ENCODE data around the gene SLC1A2. TPM values are rescaled to one million over a fixed set of nuclear protein-coding genes. Genes with fewer than 3 reads are reported as not detected.

Gene SLC1A2
- total RNA-seq, 1 experiment from 2014 or later, result 0.71 TPM

DNA sequence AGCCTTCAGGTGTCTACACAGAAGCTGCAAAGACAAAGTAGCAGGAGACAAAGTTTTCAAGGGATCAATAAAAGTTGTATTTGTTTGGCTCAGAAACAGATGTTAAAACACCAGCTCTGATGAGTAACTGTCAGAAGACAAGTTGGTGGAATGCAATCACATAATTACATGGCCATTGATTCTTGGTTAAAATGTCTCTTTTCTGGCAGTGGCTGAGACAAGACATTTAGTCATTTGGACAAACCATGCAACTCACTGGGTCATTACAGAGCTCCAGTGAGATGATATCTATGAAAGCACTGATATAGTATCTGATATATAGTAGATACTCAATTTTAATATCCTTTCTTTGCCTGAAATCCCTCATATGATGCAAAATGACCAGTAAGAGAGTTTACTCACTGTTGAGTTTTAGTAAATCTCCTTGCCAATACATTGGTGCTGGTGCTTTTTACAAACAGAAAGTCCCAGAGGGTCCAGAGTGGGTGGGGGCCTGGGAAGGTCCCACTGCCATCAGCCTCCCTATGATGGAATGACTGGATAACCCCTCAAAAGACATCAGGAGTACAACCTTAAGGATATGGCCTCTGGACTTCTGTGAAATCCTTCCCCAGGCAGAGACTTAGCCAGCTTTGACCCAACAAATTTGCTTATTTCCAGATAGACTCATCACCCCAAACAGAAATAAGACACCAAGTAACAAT is 95.0 kb downstream of the SLC1A2 start:
- no peak for DNase-seq (ENCODE audit: low read depth, low spot score)
- in situ Hi-C loops (cut with HindIII; ENCODE audit: low pct_unique_long_range_greater_than_20kb, low sequenced_read_pairs), result no loop called here

GRCh38 chr11:35323076-35323868 is 96.1 kb downstream of the SLC1A2 start:
- no peak for DNase-seq (ENCODE audit: low read depth, low spot score)
- in situ Hi-C loops (cut with HindIII; ENCODE audit: low pct_unique_long_range_greater_than_20kb, low sequenced_read_pairs), result no loop called here

DNA sequence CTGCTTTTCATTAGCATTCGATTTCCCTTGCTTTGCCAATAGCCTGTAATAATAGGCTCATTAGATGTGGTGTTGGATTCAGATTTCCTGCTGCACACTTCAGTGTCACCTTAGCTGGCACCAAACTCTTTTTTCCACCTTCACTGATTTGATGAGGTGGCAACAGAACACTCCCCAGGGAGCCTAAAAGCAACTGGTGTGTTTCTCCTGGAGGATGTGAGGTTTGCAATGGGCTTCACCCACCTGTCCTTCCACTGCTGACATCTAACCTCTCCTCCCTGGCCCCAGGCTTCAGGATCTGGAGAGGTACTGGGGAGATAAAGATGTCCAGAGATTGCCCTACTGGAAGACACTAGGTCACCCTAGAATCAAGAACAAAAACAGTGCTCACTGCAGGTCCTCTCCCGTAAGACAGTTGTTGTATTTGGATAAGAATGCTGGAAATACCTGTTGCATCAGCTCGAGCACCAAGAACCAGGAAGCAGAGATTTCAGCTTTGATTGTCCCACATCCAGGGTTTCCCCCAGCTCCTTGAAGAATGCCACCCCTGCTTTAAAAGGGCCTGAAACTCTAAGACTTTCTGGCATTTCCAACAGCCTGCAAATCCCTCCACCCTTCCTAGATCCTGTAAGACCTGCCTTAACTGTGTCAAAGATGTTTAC is 96.9 kb downstream of the SLC1A2 start:
- in situ Hi-C loops (cut with HindIII; ENCODE audit: low pct_unique_long_range_greater_than_20kb, low sequenced_read_pairs), result no loop called here
- DNase-seq (ENCODE audit: low read depth, low spot score), result no peak

- in situ Hi-C loops (cut with HindIII; ENCODE audit: low pct_unique_long_range_greater_than_20kb, low sequenced_read_pairs), result no loop called here
- DNase-seq (ENCODE audit: low read depth, low spot score), result no peak
Measured at GRCh38 chr11:35321532-35322317, 97.6 kb downstream of the SLC1A2 start.

DNA sequence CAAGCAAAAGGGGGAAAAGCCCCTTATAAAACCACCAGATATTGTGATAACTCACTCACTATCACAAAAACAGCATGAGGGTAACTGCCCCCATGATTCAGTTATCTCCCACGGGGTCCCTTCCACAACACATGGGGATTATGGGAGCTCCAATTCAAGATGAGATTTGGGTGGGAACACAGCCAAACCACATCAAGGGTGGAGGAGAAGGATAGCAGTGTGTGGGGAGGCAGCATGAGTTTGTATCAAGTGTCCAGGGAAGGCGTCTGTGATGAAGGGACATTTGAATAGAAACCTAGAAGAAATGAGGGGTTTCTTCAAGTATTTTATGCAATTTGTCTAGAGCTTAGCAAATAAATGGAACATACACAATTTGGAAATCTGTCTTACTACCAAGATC is 98.2 kb downstream of the SLC1A2 start:
- no peak for DNase-seq (ENCODE audit: low read depth, low spot score)
- in situ Hi-C loops (cut with HindIII; ENCODE audit: low pct_unique_long_range_greater_than_20kb, low sequenced_read_pairs), result no loop called here

DNA sequence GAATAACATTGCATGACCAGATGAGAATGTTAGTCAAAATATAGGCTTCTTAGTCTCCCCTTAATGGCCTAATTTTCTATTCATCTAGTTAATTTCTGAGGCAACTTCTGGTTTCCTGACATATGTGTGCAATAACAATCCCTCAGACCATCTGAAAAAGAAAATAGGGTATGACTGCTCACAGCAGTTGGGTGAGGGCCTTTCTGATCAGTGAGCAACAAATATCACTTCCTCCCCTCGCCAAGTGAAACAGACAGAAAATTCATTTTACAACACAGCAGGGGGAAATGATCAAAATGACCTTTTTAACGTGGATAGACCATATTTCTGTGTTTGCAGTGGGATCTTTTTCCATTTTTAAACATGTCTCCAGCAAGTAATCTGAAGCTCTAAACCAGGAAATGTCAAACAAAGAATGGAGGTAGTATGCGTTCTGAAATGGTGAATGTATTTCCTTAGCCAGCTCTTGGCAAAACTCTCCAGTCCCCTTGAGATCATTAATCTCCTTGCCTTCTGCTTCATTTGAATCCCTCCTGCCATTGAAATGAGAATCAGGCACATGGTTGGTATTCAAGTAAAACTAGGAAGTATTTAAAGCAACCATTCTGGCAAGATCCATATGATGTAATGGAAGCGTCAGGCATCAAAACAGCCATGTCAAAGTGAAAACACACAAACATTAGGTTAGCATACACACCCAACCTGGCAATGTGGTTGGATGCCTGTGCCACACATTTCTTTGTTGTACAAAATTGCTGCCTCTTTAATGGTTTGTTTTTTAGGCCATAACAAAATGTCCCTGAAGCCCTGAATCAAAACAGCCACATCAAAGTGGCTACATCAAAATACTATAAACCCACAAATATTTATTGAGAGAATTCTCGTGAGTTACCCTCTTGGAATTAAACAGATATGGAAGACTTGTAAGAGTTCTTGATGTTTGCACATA is 100.1 kb downstream of the SLC1A2 start:
- no peak for DNase-seq (ENCODE audit: low read depth, low spot score)

GRCh38 chr11:35318309-35318708 is 101.0 kb downstream of the SLC1A2 start:
- in situ Hi-C loops (cut with HindIII; ENCODE audit: low pct_unique_long_range_greater_than_20kb, low sequenced_read_pairs), result no loop called here
- no peak for DNase-seq (ENCODE audit: low read depth, low spot score)

More for the DNA sequence above, 100.1 kb downstream of the SLC1A2 start:
- in situ Hi-C loops (cut with HindIII; ENCODE audit: low pct_unique_long_range_greater_than_20kb, low sequenced_read_pairs), result no loop called here

DNA sequence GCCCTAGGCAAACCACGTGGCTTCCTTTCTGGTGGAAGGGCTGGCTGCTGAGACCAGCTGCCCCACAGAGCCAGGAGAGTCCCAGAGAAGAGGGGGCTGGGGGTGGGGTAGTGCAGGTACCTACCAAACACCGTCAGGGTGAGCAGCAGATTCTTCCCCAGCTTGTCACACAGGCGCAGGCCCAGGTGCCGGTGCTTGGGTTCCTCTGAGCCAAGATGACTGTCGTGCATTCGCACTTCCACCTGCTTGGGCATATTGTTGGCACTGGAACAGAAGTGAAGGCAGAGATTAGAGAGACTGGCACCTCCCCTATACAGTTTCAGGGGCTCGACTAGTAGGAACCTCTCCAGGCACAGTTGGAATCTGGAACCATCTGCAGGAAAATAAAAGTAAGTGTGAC is 102.1 kb downstream of the SLC1A2 start:
- no peak for DNase-seq (ENCODE audit: low read depth, low spot score)
- in situ Hi-C loops (cut with HindIII; ENCODE audit: low pct_unique_long_range_greater_than_20kb, low sequenced_read_pairs), result no loop called here

- in situ Hi-C loops (cut with HindIII; ENCODE audit: low pct_unique_long_range_greater_than_20kb, low sequenced_read_pairs), result no loop called here
- no peak for DNase-seq (ENCODE audit: low read depth, low spot score)
Measured at GRCh38 chr11:35316161-35316560, 103.2 kb downstream of the SLC1A2 start.

DNA sequence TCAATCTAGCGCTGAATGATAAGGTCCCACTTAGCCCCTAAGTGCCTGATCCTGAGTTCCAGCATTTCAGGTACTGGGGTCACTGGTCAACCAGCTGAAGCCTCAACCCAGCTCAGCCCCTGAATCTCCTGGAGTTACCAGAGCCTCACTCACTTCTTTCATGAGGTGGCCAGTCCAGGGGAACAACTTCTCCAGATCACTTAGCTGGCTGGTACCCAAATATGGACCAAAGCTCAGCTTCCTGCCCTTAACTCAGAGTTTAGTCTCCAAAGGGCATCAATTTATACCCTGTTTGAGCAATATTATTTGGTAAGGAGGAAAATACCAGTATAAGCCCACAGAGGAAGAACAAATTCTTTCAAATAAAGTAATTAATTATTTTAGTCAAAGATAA is 105.6 kb downstream of the SLC1A2 start:
- no peak for DNase-seq (ENCODE audit: low read depth, low spot score)
- in situ Hi-C loops (cut with HindIII; ENCODE audit: low pct_unique_long_range_greater_than_20kb, low sequenced_read_pairs), result no loop called here

- in situ Hi-C loops (cut with HindIII; ENCODE audit: low pct_unique_long_range_greater_than_20kb, low sequenced_read_pairs), result no loop called here
- DNase-seq (ENCODE audit: low read depth, low spot score), result no peak
Measured at GRCh38 chr11:35313066-35313759, 106.1 kb downstream of the SLC1A2 start.

DNA sequence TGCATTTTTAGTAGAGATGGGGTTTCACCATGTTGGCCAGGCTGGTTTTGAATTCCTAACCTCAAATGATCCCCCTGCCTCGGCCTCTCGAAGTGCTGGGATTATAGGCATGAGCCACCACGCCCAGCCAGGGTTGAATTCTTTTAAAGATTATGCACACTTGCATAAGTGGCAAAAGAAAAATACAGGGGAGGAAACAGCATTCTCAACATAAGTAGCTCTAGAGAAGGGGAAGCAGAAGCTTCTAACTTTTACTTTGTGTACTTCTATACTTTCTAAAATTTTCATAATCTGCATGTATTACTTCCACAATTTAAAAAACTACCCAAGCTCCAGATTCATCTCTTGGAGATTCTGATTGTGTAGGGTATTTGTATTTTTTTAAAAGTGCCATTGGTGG is 108.0 kb downstream of the SLC1A2 start:
- in situ Hi-C loops (cut with HindIII; ENCODE audit: low pct_unique_long_range_greater_than_20kb, low sequenced_read_pairs), result no loop called here
- no peak for DNase-seq (ENCODE audit: low read depth, low spot score)

GRCh38 chr11:35308157-35308556 is 111.2 kb downstream of the SLC1A2 start:
- in situ Hi-C loops (cut with HindIII; ENCODE audit: low pct_unique_long_range_greater_than_20kb, low sequenced_read_pairs), result no loop called here
- DNase-seq (ENCODE audit: low read depth, low spot score), result no peak

GRCh38 chr11:35307221-35307621 is 112.1 kb downstream of the SLC1A2 start:
- DNase-seq (ENCODE audit: low read depth, low spot score), result no peak
- in situ Hi-C loops (cut with HindIII; ENCODE audit: low pct_unique_long_range_greater_than_20kb, low sequenced_read_pairs), result no loop called here

DNA sequence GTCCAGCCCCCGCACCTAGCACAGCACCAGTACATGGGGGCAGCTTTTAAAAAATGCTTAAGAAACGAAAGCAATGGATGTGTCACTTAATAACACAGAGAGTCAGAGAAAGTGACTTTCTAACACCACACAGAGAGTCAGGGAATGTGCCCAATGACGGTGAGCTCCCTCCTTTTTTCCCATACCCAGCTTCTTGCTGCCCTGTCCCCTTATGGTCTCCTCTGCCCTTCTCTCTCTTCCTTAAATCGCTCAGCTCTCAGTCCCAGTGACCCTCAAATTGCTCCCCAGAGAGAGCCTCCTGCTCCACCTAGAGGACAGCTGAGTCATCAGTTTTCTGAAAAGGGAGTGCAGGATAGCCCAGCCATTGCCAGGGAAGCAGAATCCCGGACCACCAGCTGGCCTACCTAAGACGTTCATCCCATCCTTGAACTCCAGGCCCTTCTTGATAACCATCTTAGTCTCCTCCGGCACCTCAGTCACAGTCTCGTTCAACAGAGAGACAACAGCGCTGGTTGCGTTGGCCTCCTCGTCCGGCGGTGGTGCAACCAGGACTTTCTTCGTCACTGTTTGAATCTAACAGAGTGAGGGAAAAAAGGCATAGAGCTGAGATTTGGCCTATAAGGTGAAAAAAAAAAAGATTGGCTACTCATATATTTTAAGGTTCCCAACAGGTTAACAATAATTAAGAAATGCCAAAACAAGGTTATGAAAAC is 113.5 kb downstream of the SLC1A2 start:
- DNase-seq (ENCODE audit: low read depth, low spot score), result peak; percentile 11
- in situ Hi-C loops (cut with HindIII; ENCODE audit: low pct_unique_long_range_greater_than_20kb, low sequenced_read_pairs), result no loop called here

DNA sequence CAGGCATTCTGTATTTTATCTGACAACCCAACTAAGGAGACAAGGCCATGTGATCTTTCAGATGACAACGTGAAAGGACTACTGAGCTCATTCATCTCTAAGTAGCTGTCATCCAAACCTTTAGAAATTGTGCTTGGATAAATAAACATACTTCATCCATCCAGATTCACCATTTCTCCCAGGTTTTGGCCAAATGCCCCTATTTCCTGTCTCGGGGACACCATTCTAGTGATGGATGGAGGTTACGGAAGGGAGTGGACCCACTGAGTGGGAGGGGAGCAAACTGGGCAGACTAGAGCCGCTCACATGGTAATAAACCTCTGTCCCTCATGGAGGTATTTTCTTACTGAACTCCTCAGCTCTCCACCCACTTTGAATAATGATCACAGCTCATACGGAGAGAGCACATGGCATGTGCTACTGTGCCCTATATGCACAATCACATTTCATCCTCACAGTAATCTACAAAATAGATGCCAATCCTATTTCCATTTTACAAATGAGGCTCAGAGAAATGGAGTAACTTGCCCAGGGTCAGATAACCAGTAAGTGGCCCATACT is 114.4 kb downstream of the SLC1A2 start:
- in situ Hi-C loops (cut with HindIII; ENCODE audit: low pct_unique_long_range_greater_than_20kb, low sequenced_read_pairs), result no loop called here
- no peak for DNase-seq (ENCODE audit: low read depth, low spot score)
